ENCODE data around the gene AIPL1.

The AIPL1 gene

DNA sequence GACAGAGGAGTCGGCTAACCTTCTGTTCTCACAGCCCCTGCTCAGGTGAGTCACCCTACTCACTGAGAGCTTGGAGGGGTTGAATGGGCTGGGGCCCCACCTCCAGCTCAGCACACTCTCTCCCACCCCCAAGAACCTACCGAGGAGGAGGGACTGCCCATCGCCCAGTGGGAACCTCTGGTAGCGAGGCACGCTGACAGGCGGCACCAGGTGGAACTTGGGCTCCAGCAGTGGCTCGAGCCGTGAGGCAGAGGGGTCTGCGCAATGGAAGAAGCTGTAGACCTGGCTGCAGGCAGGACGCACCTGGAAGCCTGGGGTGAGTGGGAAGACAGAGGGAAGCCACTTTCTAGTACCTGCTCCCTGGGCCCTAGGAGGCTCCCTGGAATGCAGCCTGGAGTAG, 37.6 kb upstream of the AIPL1 start:
- H3K9me3 ChIP-seq, result no peaks in the 10 kb centered on the region
- DNase-seq (ENCODE audit: low spot score in 2 of 2), result no peak
- in situ Hi-C loops (cut with MboI; ENCODE audit: low sequenced_read_pairs), result loop anchor here (25.0 kb wide), 1 partner anchor 1485 kb away; the partner anchor contains the start of genes CAMTA2, INCA1 and KIF1C

GRCh38 chr17:6471531-6472465, 36.9 kb upstream of the AIPL1 start:
- H3K9me3 ChIP-seq, result no peaks in the 10 kb centered on the region
- no peak overlapping the region for H3K4me3 ChIP-seq
- H3K4me1 ChIP-seq, result peaks cover 7% of the 10 kb centered on the region
- no peaks in the 10 kb centered on the region for H3K27me3 ChIP-seq (ENCODE audit: low read depth)
- in situ Hi-C loops (cut with MboI; ENCODE audit: low sequenced_read_pairs), result loop anchor here (25.0 kb wide), 1 partner anchor 1484 kb away; the partner anchor contains the start of genes CAMTA2, INCA1 and KIF1C
- H3K36me3 ChIP-seq (replicated peaks), result no peaks in the 10 kb centered on the region
- peak; percentile 35 to 69 for DNase-seq (ENCODE audit: low spot score in 2 of 2)

More for the DNA sequence above, 37.6 kb upstream of the AIPL1 start:
- Histone ChIP-seq H3K36me3 (replicated peaks) (no peaks in the 10 kb centered on the region), H3K27me3 (ENCODE audit: low read depth) (no peaks in the 10 kb centered on the region), H3K4me1 (peaks cover 7% of the 10 kb centered on the region), H3K4me3 (no peak overlapping the region)

DNA sequence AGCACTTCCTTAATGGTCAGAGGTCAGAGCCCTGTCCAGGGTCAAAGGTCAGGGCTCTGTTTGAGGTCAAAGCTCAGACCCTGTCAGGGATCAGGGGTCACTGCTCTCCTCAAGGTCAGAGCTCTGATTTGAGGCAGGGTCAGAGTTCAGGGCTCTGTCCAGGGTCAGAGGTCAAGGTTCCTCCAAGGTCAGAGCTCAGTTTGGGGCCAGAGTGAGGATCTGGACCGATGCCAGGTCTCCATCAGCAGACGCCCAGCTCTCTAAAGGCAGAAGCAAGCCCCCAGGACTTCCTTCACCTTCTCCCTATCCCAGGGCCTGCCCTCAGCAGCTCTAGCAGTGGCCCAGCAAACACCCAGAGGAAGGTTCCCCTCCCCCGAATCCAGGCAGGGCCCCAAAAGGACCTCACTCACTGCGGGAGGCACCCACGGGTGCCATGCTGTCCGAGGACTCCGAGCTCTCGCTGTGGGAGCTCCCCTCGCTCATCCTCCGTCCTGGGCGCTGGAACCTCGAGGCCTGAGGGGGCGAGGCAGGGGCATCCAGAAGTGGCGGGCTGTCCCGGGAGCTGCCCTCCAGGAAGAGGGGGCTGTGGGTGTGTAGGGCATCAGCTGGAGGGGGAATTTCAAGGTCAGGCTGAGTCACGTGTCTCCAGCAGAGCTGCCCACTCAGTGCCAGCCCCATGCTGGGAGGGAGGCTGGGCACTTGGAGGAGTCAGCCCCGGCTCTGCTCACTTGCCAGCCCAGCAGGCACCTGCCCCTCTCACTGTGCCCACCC, 36.0 kb upstream of the AIPL1 start:
- in situ Hi-C loops (cut with MboI; ENCODE audit: low sequenced_read_pairs), result loop anchor here (25.0 kb wide), 1 partner anchor 1484 kb away; the partner anchor contains the start of genes CAMTA2, INCA1 and KIF1C
- no peaks in the 10 kb centered on the region for H3K36me3 ChIP-seq (replicated peaks)
- H3K27me3 ChIP-seq (ENCODE audit: low read depth), result no peaks in the 10 kb centered on the region
- no peak overlapping the region for H3K4me3 ChIP-seq
- DNase-seq (ENCODE audit: low spot score in 2 of 2), result no peak
- H3K4me1 ChIP-seq, result peaks cover 7% of the 10 kb centered on the region
- H3K9me3 ChIP-seq, result no peaks in the 10 kb centered on the region

DNA sequence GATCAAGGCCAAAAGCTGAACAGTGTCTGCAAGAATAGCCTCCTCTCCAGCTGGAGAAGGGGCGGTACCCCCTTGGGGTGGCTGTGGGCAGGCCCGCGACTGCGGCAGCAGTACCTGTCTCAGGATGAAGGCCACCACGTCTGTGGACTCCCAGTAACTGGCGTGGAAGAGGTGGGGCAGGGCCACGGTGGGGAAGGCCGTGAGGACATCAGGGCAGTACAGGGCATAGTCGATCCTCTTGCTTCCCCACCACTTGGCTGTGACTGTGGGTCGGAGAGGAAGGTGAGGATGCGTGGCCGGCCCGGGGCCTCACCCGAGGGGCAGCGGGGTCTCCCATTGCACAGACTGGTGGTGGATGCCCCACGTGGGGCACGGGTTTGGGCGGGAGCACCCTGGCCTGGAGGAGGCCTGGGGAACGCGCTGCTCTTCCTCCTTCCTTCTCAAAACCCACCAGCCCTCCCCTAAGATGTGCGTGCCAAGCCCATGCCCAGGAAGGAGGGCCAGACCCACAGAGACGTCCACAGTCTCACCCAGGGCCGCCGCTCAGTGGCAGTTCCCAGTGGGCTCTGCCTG, 35.3 kb upstream of the AIPL1 start:
- DNase-seq (ENCODE audit: low spot score in 2 of 2), result no peak
- no peaks in the 10 kb centered on the region for H3K9me3 ChIP-seq
- peaks cover 7% of the 10 kb centered on the region for H3K4me1 ChIP-seq
- H3K27me3 ChIP-seq (ENCODE audit: low read depth), result no peaks in the 10 kb centered on the region
- H3K4me3 ChIP-seq, result no peak overlapping the region
- in situ Hi-C loops (cut with MboI; ENCODE audit: low sequenced_read_pairs), result loop anchor here (25.0 kb wide), 1 partner anchor 1483 kb away; the partner anchor contains the start of genes CAMTA2, INCA1 and KIF1C
- H3K36me3 ChIP-seq (replicated peaks), result no peaks in the 10 kb centered on the region

DNA sequence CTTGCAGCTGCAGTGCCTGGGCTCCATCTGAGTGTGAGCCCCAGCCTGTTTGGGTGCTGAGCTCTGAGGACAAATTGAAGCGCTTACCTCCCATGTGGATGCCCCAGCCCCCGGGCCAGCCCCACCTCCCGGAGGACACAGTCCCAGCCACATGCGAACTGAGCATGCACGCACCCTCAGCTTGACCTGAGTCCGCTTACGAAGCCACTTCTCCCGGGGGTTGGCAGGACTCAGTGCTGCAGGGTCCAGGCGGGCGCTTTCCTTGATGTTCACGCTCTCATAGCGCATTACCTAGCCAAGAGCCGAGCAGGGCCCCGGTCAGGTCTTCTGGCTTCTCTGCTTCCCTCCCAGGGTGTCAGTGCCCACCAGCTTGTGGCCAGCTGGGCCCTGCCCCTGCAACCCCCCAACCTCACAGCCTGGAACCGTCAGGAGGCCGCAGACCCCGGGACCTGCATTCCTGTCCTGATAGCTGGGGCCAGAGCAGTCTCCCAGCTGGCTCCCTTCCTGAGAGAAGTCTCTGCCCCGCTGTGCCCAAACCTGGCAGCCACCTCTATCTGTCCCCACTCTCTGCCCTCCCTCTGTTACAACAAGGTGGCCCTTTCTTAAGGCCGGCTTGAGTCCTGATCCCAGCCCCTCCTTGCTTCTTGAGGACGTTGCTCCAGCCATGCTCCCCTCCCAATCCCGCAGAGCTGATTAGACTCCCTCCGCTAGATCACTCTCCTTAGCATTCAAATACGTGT, 33.3 kb upstream of the AIPL1 start:
- in situ Hi-C loops (cut with MboI; ENCODE audit: low sequenced_read_pairs), result loop anchor here (25.0 kb wide), 1 partner anchor 1481 kb away; the partner anchor contains the start of genes CAMTA2, INCA1 and KIF1C
- Histone ChIP-seq H3K4me1 (peaks cover 7% of the 10 kb centered on the region), H3K4me3 (no peak overlapping the region), H3K27me3 (ENCODE audit: low read depth) (no peaks in the 10 kb centered on the region), H3K9me3 (no peaks in the 10 kb centered on the region), H3K36me3 (replicated peaks) (no peaks in the 10 kb centered on the region)
- DNase-seq (ENCODE audit: low spot score in 2 of 2), result no peak

GRCh38 chr17:6467567-6467966, 32.6 kb upstream of the AIPL1 start:
- H3K4me1 ChIP-seq, result peaks cover 7% of the 10 kb centered on the region
- H3K9me3 ChIP-seq, result no peaks in the 10 kb centered on the region
- no peaks in the 10 kb centered on the region for H3K36me3 ChIP-seq (replicated peaks)
- H3K4me3 ChIP-seq, result no peak overlapping the region
- DNase-seq (ENCODE audit: low spot score in 2 of 2), result no peak
- no peaks in the 10 kb centered on the region for H3K27me3 ChIP-seq (ENCODE audit: low read depth)
- in situ Hi-C loops (cut with MboI; ENCODE audit: low sequenced_read_pairs), result loop anchor here (25.0 kb wide), 1 partner anchor 1480 kb away; the partner anchor contains the start of genes CAMTA2, INCA1 and KIF1C

GRCh38 chr17:6465206-6466003, 30.5 kb upstream of the AIPL1 start:
- Histone ChIP-seq H3K36me3 (replicated peaks) (no peaks in the 10 kb centered on the region), H3K4me1 (0 out of 2 replicates have a peak, but pooled peaks cover 3% of the 10 kb centered on the region), H3K4me3 (no peak overlapping the region), H3K27me3 (ENCODE audit: low read depth) (no peaks in the 10 kb centered on the region), H3K9me3 (no peaks in the 10 kb centered on the region)
- in situ Hi-C loops (cut with MboI; ENCODE audit: low sequenced_read_pairs), result loop anchor here (25.0 kb wide), 1 partner anchor 1478 kb away; the partner anchor contains the start of genes CAMTA2, INCA1 and KIF1C
- no peak for DNase-seq (ENCODE audit: low spot score in 2 of 2)

DNA sequence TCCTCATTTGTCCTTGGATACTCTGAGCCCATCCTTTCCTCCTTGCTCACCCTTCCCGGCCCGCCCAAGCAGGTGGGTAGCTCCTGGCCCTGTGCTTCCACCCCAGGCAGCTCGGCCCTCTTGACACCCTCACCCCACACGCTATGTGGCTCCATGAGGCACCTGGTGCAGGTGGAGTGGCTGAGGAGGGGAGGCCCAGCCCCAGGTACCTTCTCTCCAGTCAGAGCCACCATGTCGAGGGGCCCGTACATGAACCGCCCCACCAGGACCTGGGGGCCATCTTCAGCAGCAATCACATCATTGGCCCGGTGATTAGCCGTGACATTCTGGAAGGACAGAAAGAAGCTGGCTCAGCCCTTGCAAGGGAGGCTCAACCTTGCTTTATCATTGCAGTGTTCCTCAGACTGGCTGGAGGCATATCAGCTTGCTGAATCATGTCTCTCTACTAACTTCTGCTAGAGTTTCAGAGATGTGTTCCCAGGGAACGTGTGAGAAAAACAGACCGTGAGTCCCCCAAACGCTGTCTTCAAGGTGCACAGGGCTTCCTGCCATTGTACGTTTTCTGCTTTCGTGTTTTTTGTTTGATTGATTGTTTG, 29.6 kb upstream of the AIPL1 start:
- H3K27me3 ChIP-seq (ENCODE audit: low read depth), result no peaks in the 10 kb centered on the region
- no peaks in the 10 kb centered on the region for H3K36me3 ChIP-seq (replicated peaks)
- no peak for DNase-seq (ENCODE audit: low spot score in 2 of 2)
- H3K4me1 ChIP-seq, result 0 out of 2 replicates have a peak, but pooled peaks cover 4% of the 10 kb centered on the region
- in situ Hi-C loops (cut with MboI; ENCODE audit: low sequenced_read_pairs), result loop anchor here (25.0 kb wide), 1 partner anchor 1477 kb away; the partner anchor contains the start of genes CAMTA2, INCA1 and KIF1C
- H3K9me3 ChIP-seq, result no peaks in the 10 kb centered on the region
- H3K4me3 ChIP-seq, result no peak overlapping the region

DNA sequence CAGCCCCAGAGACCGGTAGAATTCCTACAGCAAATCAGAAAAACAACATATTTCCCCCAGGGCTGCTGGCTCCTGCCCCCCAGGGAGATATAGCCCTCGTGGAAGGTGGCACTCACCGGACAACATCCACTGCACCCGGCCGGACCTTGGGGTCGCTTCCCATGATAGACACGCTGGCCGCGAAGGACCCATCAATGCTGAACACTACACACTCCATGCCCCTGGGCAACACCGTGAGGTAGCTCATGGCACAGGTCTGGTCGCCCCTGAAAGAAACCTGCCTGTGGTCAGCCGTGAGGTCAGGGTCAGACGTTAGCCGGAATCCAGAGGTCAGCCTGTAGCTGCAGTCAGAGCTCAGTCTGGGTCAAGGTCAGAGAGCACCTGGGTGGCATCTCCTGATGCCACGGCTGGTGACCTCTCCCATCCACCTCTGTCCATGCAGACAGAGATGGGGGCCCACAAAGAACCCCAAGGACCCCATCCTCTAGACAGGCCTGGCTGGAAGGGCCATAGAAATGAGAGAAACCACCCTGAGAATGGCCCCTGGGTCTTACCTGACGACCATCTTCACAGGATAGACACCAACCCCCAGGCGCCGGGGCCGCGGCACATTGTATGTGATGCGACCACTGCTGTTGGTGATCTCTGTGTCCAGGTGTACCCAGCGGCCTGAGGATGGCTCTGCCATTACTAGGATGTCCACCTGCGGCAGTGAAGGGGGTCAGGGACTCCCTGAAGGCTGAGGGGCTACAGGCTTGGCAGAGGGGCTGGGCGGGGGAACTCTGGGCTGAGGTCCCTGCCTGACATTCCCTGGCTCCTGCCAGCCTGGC, 28.9 kb upstream of the AIPL1 start:
- in situ Hi-C loops (cut with MboI; ENCODE audit: low sequenced_read_pairs), result loop anchor here (25.0 kb wide), 1 partner anchor 1477 kb away; the partner anchor contains the start of genes CAMTA2, INCA1 and KIF1C
- Histone ChIP-seq H3K9me3 (no peaks in the 10 kb centered on the region), H3K36me3 (replicated peaks) (no peaks in the 10 kb centered on the region), H3K4me1 (0 out of 2 replicates have a peak, but pooled peaks cover 4% of the 10 kb centered on the region), H3K4me3 (no peak overlapping the region), H3K27me3 (ENCODE audit: low read depth) (no peaks in the 10 kb centered on the region)
- DNase-seq (ENCODE audit: low spot score in 2 of 2), result no peak

DNA sequence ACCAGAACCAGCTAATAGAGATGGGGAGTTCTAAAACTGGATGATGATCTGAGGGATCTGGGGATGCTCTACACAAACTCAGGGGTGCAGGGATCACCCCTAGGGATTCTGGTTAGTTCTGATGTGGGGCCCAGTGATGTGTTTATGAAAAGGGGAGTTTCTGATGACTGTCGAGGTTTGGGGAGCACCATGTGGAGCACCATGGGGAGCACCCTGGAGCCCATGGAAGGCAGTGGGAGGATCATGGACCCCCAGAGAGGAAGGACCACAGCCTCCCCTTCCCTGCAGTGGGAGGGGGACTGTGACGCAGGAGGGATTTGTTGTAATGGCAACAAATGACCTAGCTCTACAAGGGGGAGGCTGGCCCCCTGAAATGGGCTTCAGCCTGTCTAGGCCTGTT, 27.8 kb upstream of the AIPL1 start:
- H3K4me3 ChIP-seq, result no peak overlapping the region
- no peak for DNase-seq (ENCODE audit: low spot score in 2 of 2)
- in situ Hi-C loops (cut with MboI; ENCODE audit: low sequenced_read_pairs), result loop anchor here (25.0 kb wide), 1 partner anchor 1475 kb away; the partner anchor contains the start of genes CAMTA2, INCA1 and KIF1C
- no peaks in the 10 kb centered on the region for H3K36me3 ChIP-seq (replicated peaks)
- H3K9me3 ChIP-seq, result no peaks in the 10 kb centered on the region
- 0 out of 2 replicates have a peak, but pooled peaks cover 4% of the 10 kb centered on the region for H3K4me1 ChIP-seq
- H3K27me3 ChIP-seq (ENCODE audit: low read depth), result no peaks in the 10 kb centered on the region

Measured in HAP-1 (cell line).